VCaP (cell line): Measurements from ENCODE around the gene ATP11A.

ENCODE experiments used
- H3K27ac ChIP-seq: fragments of 450-650 bp; 2 replicates; pipeline ENCODE4 v1.5.1; 2017
- CTCF ChIP-seq: fragments of 450-650 bp; conservative IDR thresholded peaks from 2 replicates; pipeline ENCODE4 v1.5.1; 2017; ENCODE audit warnings: mild to moderate bottlenecking, moderate library complexity

Gene ATP11A

DNA sequence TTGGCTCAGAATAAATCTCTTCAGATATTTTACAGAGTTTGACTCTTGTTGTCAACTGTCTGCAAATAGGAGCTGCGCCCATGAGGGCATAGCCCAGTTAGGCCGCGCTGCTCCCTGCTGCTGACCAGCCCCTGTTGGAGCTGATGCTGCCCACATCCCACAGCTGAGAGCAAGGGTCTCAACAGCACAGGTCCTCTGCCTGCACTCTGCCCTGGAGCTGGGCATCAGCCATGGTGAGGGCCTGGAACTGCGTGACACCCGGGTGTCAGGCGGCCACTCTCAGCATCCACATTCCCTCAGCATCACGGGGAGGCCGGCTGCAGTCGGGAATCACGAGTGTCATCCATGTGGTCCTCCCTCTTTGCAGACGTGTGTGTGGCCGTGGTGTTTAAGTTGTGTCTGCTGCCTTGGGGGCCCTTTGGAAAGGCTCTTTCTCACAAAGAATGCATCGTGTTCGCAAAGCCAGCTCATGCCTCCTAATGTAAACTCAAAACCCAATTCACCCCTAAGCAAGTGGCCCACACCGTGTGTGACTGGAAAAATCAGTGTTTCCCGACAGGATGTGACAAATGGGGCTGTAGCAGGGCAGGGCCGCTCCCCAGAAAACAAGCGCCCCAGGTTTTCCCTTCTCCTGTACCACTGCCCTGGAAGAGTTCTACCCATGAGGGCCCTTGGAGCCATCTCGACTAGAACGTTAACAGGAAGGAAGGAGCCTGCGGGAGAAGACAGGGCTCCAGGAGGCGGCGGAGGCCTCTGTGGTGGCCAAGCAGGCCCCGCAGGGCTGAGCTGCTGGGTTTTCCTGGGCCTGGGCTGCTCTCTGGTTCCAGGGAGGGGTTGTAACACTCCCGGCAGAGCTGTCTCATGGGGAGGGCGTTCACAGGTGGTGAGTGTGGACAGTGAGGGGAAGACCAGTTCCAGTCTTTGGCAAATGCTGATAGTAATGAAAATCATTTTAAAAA, 20.3 kb downstream of the ATP11A start:
- TF ChIP-seq CTCF = no peak
- no peak overlapping the region for H3K27ac ChIP-seq

- no peak for TF ChIP-seq CTCF
- no peak overlapping the region for H3K27ac ChIP-seq
Measured at GRCh38 chr13:112710855-112711527, 21.2 kb downstream of the ATP11A start.

- no peak overlapping the region for H3K27ac ChIP-seq
- TF ChIP-seq CTCF = no peak
Measured at GRCh38 chr13:112711528-112712265, 21.9 kb downstream of the ATP11A start.

GRCh38 chr13:112712451-112713207, 22.8 kb downstream of the ATP11A start:
- H3K27ac ChIP-seq = no peak overlapping the region

GRCh38 chr13:112713517-112714253, 23.8 kb downstream of the ATP11A start:
- no peak overlapping the region for H3K27ac ChIP-seq
- no peak for TF ChIP-seq CTCF

More at GRCh38 chr13:112712451-112713207, 22.8 kb downstream of the ATP11A start:
- TF ChIP-seq CTCF = no peak

GRCh38 chr13:112714376-112715174, 24.7 kb downstream of the ATP11A start:
- no peak overlapping the region for H3K27ac ChIP-seq
- no peak for TF ChIP-seq CTCF
